Prostate gland (tissue), 2 donors: ENCODE results near the gene RGS12. TPM values are rescaled to one million over a fixed set of nuclear protein-coding genes. Genes with fewer than 3 reads are reported as not detected.

Experiments
- DNase-seq: peaks from one replicate; pipeline ENCODE4 v3.0.0-alpha.2; 2019; ENCODE audit warnings: low spot score
- H3K27ac ChIP-seq, 2 donors: fragments of 200-600 bp; sonication (generic); 2 replicates each; pipeline ENCODE4 v1.5.1; 2017 to 2019
- H3K27me3 ChIP-seq: fragments of 200-600 bp; sonication (generic); replicated peaks from 2 replicates; pipeline ENCODE4 v1.5.1; 2019; ENCODE audit not compliant: insufficient read depth
- H3K36me3 ChIP-seq, 2 donors: fragments of 200-600 bp; sonication (generic); 1 replicate in 1 of 2; 2 replicates in 1 of 2; pipeline versions ENCODE4 v1.5.1 to v1.8.1; 2017 to 2019
- H3K4me1 ChIP-seq: fragments of 200-600 bp; sonication (generic); replicated peaks from 2 replicates; pipeline ENCODE4 v1.5.1; 2019
- H3K4me3 ChIP-seq, 2 donors: fragments of 200-600 bp; sonication (generic); 2 replicates each; pipeline ENCODE4 v1.5.1; 2017 to 2019
- H3K9me3 ChIP-seq: fragments of 200-600 bp; sonication (generic); 2 replicates; pipeline ENCODE4 v1.5.1; 2017
- CTCF ChIP-seq, 4 experiments: fragments of 200-600 bp in 2 of 4; fragments of 450-650 bp in 2 of 4; sonication (generic) in 2 of 4; IDR thresholded peaks; 1 replicate in 3 of 4; 2 replicates in 1 of 4; pipeline ENCODE4 v1.5.1; 2016 to 2019; ENCODE audit warnings: antibody characterized with exemption in 4 of 4, mild to moderate bottlenecking in 2 of 4, moderate library complexity in 2 of 4
- POLR2A ChIP-seq: fragments of 450-650 bp; IDR thresholded peaks from one replicate; pipeline ENCODE4 v1.6.1; 2016; ENCODE audit warnings: antibody characterized with exemption, mild to moderate bottlenecking
- POLR2AphosphoS5 ChIP-seq: sonication (generic); formaldehyde crosslinking; IDR thresholded peaks from one replicate; pipeline ENCODE4 v1.6.1; 2017; ENCODE audit warnings: antibody characterized with exemption
- WGBS: methylation state at CpG from one replicate; pipeline ENCODE4 v1.1.5; 2018; 5-methylcytosine and 5-hydroxymethylcytosine counted together
- intact Hi-C: fragments of 100-400 bp; cut with DNase I; formaldehyde crosslinking; loops from one replicate; pipeline ENCODE4 v1.14.2; 2022
- total RNA-seq, 2 donors: library from RNA; depleted of rRNA; stranded (reverse); fragments of >200 nt; gene quantifications; one replicate each; pipeline ENCODE4 v1.1.0, GENCODE V29; 2016

Gene RGS12
- total RNA-seq, 2 donors from 2014 or later: 33.7 to 36.5 TPM

- Histone ChIP-seq H3K27ac (no peak overlapping the region), H3K36me3 (no peaks in the 10 kb centered on the region), H3K9me3 (no peaks in the 10 kb centered on the region), H3K27me3 (no peaks in the 10 kb centered on the region), H3K4me3 (no peak overlapping the region), H3K4me1 (no peaks in the 10 kb centered on the region)
- WGBS: 98% methylated on average over 4 of the region's 6 CpGs
- no peak for DNase-seq
- TF ChIP-seq POLR2AphosphoS5 (no peak), POLR2A (no peak), CTCF (IDR thresholded peaks at IDR 0.05) (no peak)
- intact Hi-C loops: no loop called here
Measured at GRCh38 chr4:3245676-3246075, 47.1 kb upstream of the RGS12 start.

- Histone ChIP-seq H3K9me3 (no peaks in the 10 kb centered on the region), H3K36me3 (no peaks in the 10 kb centered on the region), H3K27ac (no peak overlapping the region), H3K27me3 (no peaks in the 10 kb centered on the region), H3K4me3 (no peak overlapping the region), H3K4me1 (no peaks in the 10 kb centered on the region)
- TF ChIP-seq POLR2A (no peak), POLR2AphosphoS5 (no peak)
- DNase-seq: no peak
- 84% methylated on average over 9 of the region's 16 CpGs for WGBS
- intact Hi-C loops: no loop called here
Measured at GRCh38 chr4:3246458-3247398, 46.1 kb upstream of the RGS12 start.

GRCh38 chr4:3247399-3248177 lies 45.2 kb upstream of the RGS12 start:
- Histone ChIP-seq H3K4me1 (no peaks in the 10 kb centered on the region), H3K4me3 (no peak overlapping the region), H3K36me3 (no peaks in the 10 kb centered on the region), H3K9me3 (no peaks in the 10 kb centered on the region), H3K27me3 (no peaks in the 10 kb centered on the region), H3K27ac (no peak overlapping the region)
- no peak for DNase-seq
- intact Hi-C loops: no loop called here
- 98% methylated on average over 14 of the region's 21 CpGs for WGBS
- TF ChIP-seq POLR2AphosphoS5: no peak
- TF ChIP-seq POLR2A: no peak
- TF ChIP-seq CTCF (IDR thresholded peaks at IDR 0.05): no peak

GRCh38 chr4:3248178-3248480 lies 44.7 kb upstream of the RGS12 start:
- DNase-seq: no peak
- Histone ChIP-seq H3K4me1 (no peaks in the 10 kb centered on the region), H3K36me3 (no peaks in the 10 kb centered on the region), H3K4me3 (no peak overlapping the region), H3K9me3 (no peaks in the 10 kb centered on the region), H3K27me3 (no peaks in the 10 kb centered on the region), H3K27ac (no peak overlapping the region)
- no peak for TF ChIP-seq POLR2A
- WGBS: 96% methylated on average over 13 of the region's 14 CpGs
- intact Hi-C loops: no loop called here

GRCh38 chr4:3248811-3249661 lies 43.8 kb upstream of the RGS12 start, which contains the start of gene MSANTD1:
Gene MSANTD1 (plus strand): TSS chr4:3249159. CDS start chr4:3249223, 64 bp downstream.
- H3K27ac ChIP-seq: no peak within 1 kb of the TSS

More at GRCh38 chr4:3248811-3249661, 43.8 kb upstream of the RGS12 start, which contains the start of gene MSANTD1:
- Histone ChIP-seq H3K27me3 (no peaks in the 10 kb centered on the region), H3K36me3 (no peaks in the 10 kb centered on the region), H3K4me1 (no peaks in the 10 kb centered on the region), H3K9me3 (no peaks in the 10 kb centered on the region), H3K4me3 (no peak within 1 kb of the TSS)
- TF ChIP-seq POLR2AphosphoS5 (no peak), CTCF (IDR thresholded peaks at IDR 0.05) (no peak), POLR2A (no peak)
- DNase-seq: no peak
- 87% methylated on average over 67 of the region's 72 CpGs for WGBS
- intact Hi-C loops: no loop called here
